ENCODE data around the gene ARHGEF17.

Gene ARHGEF17

DNA sequence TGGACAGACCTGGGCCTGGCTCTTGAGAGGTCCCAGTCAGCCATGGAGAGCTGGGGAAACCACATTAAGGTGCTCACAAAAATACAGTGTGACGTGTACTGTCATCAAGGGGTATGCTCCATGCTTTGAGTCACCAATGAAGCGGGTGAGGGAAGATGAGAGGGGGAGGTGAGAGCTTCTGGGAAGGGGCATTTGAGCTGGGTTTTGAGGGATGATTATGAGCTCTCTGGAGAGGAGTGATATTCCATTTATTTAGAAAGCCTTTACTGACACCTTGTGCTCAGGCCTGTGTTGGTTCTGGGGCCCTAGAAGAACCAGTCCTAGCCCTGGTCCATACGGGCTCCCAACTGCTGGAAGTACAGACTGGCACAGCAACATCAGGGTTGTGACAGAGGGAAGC, 10.4 kb upstream of the ARHGEF17 start:
- no peak overlapping the region for H3K4me3 ChIP-seq (ENCODE audit: low read depth, low read length)
- DNase-seq (ENCODE audit: low read depth): no peak
- no peak for TF ChIP-seq CTCF (conservative IDR thresholded peaks at IDR 0.05; ENCODE audit: low read depth, low read length)

DNA sequence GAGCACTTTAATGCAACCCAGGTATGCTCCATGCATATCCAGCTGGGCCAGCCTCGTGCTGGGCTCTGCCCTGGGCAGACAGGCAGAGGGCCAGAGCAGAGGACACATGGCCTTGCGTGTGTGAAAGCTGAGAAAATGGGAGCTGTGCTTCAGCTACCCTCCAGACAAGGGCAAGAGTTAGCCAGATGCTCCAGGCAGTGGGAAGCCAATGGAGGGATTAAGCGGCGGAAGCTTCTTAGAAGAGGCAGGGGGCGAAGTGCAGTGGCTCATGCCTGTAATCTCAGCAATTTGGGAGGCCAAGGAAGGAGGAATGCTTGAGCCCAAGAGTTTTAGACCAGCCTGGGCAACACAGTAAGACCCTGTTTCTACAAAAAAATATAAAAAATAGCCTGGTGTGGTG, 9.8 kb upstream of the ARHGEF17 start:
- TF ChIP-seq CTCF (conservative IDR thresholded peaks at IDR 0.05; ENCODE audit: low read depth, low read length): no peak
- no peak overlapping the region for H3K4me3 ChIP-seq (ENCODE audit: low read depth, low read length)
- no peak for DNase-seq (ENCODE audit: low read depth)

DNA sequence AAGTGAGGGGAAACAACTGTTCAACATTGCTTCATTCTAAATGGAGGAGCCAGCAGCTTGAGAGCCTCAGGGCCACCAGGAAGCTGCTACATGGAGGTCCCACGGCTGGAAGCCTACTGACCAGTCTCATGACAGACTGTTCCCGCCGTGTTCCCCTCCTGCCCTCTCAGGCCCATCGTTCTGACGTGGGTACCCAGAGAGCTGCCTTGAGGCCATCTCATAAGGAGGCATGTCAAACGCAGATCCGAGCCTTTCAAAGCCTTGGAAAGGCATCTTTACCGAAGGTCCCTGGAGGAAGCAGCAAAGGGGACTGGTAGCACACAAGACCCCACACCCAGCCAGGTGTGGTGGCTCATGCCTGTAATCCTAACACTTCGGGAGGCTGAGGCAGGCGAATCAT, 8.3 kb upstream of the ARHGEF17 start:
- TF ChIP-seq CTCF (conservative IDR thresholded peaks at IDR 0.05; ENCODE audit: low read depth, low read length): no peak
- DNase-seq (ENCODE audit: low read depth): no peak
- H3K4me3 ChIP-seq (ENCODE audit: low read depth, low read length): no peak overlapping the region

DNA sequence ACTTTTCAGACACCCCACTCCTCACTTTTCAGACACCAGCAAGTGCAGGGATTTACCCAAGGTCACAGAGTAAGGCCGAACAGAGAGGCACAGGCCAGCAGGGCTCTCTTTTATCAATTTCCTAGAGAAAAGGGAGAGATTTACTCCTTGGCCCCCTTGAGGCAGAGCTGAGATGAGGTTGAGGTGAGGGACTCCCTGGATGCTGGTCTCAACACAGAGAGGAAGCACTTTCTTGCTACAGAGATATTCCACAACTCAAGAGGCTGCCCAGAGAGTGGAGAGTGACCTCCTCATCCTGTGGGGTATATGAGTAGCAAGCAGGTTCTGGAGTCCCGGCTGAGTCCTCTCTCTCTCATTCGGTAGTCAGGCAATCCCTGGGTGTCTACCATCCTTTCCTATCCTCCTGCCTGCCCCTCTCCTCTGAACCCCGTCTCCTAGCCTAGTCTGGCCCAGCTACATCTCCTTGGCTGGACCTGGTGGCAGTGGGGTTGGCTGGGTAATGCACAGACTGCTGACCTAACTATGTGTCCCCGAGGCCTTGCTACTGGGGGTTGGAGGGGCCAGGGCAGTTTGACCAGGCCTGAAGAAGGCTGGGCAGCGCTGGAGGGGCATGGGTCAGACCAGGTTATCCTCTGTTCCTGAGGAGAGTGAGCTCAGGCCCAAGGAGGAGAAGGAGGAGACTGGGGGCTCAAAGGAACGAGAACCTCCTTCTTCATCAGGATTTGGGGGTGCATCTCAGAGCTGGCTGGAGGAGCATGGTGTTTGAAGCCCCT, 1.8 kb upstream of the ARHGEF17 start:
- DNase-seq (ENCODE audit: low read depth): no peak
- no peak overlapping the region for H3K4me3 ChIP-seq (ENCODE audit: low read depth, low read length)
- peak; percentile 38 for TF ChIP-seq CTCF (conservative IDR thresholded peaks at IDR 0.05; ENCODE audit: low read depth, low read length)

GRCh38 chr11:73306977-73307322, 1.1 kb upstream of the ARHGEF17 start:
- peak overlapping the region; percentile 50 for H3K4me3 ChIP-seq (ENCODE audit: low read depth, low read length)
- TF ChIP-seq CTCF (conservative IDR thresholded peaks at IDR 0.05; ENCODE audit: low read depth, low read length): no peak
- no peak for DNase-seq (ENCODE audit: low read depth)

GRCh38 chr11:73307323-73308002, 613 bp upstream of the ARHGEF17 start:
- H3K4me3 ChIP-seq (ENCODE audit: low read depth, low read length): peak overlapping the region; percentile 81
- TF ChIP-seq CTCF (conservative IDR thresholded peaks at IDR 0.05; ENCODE audit: low read depth, low read length): peak; percentile 91
- peak; percentile 99 for DNase-seq (ENCODE audit: low read depth)

Data from choroid plexus epithelial cell (primary cell).